HT1080 (cell line): ENCODE results near the gene FGF1. TPM values are rescaled to one million over a fixed set of nuclear protein-coding genes. Genes with fewer than 3 reads are reported as not detected.

Experiments used
- DNase-seq: peaks from one replicate; pipeline ENCODE4 v3.0.0-alpha.2; 2015; ENCODE audit warnings: low read depth
- total RNA-seq: library from RNA; depleted of rRNA; stranded (reverse); fragments of >200 nt; shearing (Covaris generic); gene quantifications from 2 replicates; pipeline ENCODE4 v1.2.3, GENCODE V29; 2014

FGF1 gene
- total RNA-seq, 1 experiment from 2014 or later: 7.2 TPM

DNA sequence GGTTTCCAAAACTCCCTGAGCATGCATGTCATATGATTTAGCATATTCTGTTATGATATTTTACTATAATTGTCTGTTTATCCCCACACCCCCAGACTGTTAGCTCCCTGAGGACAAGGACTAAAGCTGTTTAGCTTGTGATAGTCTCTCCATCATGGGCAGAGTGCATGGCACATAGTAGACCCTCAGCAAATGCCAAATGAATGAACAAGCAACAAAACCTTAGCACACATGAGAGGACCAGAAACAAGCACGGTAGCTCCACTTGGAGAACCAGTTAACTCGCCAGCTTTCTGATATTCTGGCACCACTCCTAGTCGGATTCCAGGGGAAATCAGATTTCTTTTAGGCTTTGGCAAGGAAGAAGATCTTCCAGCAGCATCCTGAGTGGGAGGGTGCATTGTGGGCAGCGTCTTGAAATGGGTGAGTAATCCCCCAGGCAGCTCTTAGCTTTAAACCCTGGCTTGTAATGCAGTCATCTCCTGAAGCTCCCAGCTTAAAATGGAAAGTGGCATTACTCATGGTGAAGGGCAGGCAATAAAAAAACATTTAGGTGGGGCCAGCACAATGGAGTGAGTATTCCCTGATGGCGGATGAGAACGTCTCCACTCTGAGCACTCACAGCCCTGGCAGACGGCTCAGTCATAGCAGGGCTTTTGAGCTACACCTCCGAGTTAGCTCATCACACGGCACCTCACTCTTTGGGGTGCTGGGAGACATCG, 41.1 kb downstream of the FGF1 start:
- DNase-seq: peak; percentile 100

GRCh38 chr5:142644127-142644526, 41.8 kb downstream of the FGF1 start:
- DNase-seq: peak; percentile 44

GRCh38 chr5:142643634-142644033, 42.3 kb downstream of the FGF1 start:
- no peak for DNase-seq

- no peak for DNase-seq
Observed at GRCh38 chr5:142642427-142642826, 43.5 kb downstream of the FGF1 start.

DNA sequence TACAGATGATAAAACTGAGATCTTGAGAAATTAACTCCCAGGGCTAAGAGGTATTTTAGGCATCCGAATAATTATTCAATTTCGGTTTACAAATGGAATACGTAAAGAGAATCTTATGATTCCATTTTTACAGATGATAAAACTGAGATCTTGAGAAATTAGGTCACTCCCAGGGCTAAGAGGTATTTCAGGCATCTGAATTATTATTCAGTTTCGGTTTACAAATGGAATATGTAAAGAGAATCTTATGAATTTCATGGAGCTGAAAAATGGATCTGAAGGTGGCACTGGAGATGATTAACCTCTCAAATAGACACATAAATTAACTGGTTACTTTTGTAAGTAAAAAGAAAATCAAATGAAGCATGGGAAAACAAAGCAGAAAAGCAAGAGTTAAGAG, 44.2 kb downstream of the FGF1 start:
- DNase-seq: no peak

- no peak for DNase-seq
Observed at GRCh38 chr5:142640316-142641005, 45.4 kb downstream of the FGF1 start.

- DNase-seq: no peak
Observed at GRCh38 chr5:142639455-142639854, 46.4 kb downstream of the FGF1 start.

DNA sequence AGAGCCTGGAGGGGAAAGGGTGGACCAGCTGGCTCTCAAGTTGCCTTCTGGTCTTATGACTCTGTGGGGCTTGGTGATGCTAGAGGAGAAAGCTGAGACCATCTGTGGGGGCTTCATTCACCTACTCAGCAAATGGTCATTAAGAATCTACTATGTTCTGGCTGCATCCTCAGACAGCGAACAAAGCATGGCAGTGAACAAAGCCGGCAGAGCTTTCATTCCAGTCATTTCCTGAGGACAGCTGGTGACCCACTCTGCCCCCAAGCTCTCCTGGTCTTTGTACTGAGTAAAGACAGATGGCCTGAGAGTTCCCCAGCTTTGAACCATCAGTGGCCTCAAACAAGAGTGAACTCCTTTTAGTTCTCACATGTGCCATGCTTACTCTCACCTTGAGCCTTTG, 48.0 kb downstream of the FGF1 start:
- DNase-seq: no peak

- DNase-seq: no peak
Observed at GRCh38 chr5:142636698-142637324, 49.1 kb downstream of the FGF1 start.

DNA sequence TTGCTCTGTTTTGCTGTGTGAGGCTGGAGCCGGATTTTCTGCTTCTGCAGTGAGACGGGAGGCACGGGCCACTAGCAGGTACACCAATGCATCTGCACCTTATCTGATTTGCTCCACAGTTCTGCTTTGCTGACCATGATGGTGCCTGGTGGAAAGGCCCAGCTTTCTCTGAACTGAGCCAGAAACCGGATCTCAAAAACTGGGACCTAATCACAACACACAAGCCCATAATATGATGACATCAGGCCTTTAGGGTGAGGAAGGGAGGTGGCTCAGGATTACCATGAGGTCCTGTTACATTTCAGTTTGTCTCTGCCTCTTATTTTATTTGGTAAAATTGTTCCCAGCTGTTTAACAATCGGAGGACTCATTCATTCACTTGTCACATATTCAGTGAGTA, 49.8 kb downstream of the FGF1 start:
- no peak for DNase-seq

DNA sequence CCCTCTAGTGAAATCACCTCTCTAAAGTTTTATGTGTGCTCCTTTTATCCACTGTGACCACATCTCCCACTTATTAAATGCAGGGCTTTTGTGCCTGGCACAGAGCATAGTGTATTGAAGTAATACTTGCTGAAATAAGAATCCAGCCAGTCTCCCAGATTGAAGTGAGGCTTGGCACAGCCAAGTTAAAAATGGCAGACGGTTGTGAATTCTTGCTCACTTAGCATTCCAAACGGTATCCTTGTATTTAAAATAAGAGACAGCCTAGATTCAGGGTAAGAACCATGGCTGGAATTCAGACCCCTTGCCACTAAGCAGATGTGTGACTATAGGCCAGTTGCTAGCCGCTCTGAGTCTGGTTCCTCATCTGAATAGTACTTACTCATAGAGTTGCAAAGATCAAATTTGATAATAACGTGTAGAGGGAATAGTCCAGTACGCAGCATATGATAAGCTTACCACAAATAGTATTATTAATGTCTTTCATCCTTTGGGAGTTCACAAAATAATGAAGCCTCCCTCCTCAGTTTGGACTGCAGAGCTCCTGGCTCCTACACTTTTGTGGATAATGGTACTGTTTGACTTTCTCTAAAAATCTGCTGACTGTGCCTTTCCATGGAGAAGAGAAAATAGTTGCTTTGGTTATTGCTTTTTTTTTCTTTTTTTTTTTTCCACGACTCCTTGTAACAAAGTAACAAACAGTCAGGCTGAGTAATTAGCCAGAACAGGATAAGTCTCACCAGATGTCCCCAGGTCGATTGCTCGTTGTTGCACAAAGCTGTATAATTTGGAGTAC, 51.5 kb downstream of the FGF1 start:
- no peak for DNase-seq

DNA sequence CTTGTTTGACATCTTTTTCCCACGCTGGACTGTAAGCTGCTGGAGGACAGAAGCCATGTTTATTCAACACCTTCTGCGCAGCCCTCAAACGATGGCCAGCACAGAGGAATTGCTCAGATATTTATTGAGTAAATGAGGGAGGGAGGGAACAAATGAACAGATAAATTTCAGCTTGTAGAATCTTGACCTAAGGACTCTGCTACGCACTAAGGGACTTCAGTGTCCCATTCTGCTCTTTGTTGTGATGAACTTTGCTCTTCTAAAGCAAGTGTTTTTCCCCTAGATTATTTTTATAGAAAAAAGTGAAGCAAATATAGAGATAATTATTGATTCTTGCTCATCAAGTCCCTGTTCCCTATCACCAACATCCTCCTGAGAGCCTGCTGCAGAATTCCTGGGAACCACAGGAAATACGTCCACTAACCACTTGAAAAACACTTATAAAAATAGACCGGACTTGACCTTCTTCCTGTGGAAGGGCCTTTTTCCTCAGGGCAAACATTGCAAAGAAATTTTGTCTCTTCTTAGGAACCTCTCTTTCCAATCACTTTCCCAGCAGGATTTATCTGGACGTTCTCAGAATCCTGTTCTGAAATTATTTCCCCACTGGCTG, 54.9 kb downstream of the FGF1 start:
- DNase-seq: peak; percentile 71

- DNase-seq: no peak
Observed at GRCh38 chr5:142627383-142628217, 58.3 kb downstream of the FGF1 start.

- DNase-seq: no peak
Observed at GRCh38 chr5:142626786-142627185, 59.1 kb downstream of the FGF1 start.

GRCh38 chr5:142626099-142626498, 59.8 kb downstream of the FGF1 start:
- no peak for DNase-seq

GRCh38 chr5:142621227-142621626, 64.7 kb downstream of the FGF1 start:
- DNase-seq: peak; percentile 84

GRCh38 chr5:142619815-142620214, 66.1 kb downstream of the FGF1 start:
- no peak for DNase-seq

DNA sequence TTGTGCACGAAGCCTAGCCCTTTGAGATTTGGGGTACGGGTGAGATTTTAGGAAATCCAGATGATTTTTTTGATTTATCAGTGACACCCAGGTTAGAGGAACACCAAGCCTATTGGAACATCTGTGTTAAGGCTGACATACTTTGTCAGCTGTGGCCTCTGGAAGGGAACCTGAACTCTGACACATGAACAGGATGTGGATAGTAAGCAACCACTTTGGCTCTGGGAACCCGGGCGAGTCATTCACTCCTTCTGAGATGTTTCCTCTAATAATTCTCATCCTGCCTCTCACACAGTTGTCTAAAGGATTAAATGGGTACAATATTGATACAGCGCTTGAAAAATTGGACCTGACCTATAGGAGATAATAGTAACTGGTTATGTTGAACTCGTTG, 67.8 kb downstream of the FGF1 start:
- DNase-seq: peak; percentile 90

- DNase-seq: peak; percentile 17
Observed at GRCh38 chr5:142617416-142618129, 68.3 kb downstream of the FGF1 start.

DNA sequence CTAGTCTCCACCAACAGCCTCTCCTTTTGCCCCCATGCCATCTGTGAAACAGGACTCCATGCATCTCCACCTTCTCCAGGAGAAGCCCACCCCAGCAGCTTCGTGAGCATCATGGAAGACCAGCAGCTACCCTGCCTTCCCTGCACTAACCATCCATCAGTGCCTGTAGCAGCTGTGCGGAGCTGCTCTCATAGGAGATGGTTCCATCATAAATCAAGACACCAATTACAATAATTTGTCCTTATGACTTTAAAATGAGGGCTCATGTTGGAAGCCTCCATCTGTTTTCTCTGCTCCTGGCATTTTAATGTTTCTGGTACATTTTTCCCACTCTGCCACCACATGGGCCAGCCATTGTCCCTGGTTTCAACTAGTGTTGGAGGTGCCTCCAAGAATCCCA, 69.9 kb downstream of the FGF1 start:
- no peak for DNase-seq
